ENCODE data around the gene AKR7A2. TPM values are rescaled to one million over a fixed set of nuclear protein-coding genes. Genes with fewer than 3 reads are reported as not detected.

Gene AKR7A2
- total RNA-seq, 4 donors from 2014 or later = 45.4 to 80.2 (median 60.2) TPM

DNA sequence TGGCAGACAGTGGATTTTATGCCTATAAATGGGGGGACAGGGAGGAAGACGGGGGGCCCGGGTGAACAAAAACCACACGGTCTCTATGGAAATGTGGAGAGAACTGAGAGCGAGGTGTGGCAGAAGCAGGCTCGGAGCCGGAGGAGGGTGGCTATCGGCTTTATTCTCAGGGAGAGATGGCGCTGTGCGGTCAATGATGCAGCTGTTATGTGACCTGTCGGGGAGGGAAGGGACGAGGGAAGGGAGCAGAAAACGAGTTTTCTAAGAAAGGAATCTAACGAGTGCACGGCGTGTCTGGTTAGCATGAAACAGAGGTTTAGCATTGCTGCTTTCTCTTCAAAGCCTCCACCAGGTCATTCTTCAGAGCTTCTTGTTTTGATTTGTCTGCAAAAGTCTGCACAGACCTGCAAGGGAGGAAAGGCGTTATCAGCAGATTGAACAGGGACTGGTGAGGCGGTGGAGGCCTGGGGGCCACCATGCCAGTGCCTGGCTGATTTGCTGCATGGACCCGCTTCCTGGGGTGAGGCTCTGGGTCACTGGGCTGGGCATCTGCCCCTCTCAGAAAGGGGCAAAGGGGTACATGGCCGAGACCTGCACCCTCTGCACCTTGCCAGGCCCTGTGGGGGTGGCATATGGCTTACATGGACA is 27.4 kb upstream of the AKR7A2 start:
- no peak for DNase-seq
- no peaks in the 10 kb centered on the region for H3K27me3 ChIP-seq
- no peak overlapping the region for H3K4me3 ChIP-seq
- peaks cover 0 to 45% of the 10 kb centered on the region in 2 donors for H3K36me3 ChIP-seq
- H3K4me1 ChIP-seq = no peaks in the 10 kb centered on the region
- intact Hi-C loops (cut with DNase I; ENCODE audit: low total_unique reads) (no loop called here), in situ Hi-C loops (cut with MboI; ENCODE audit: low sequenced_read_pairs in 4 of 4) (no loop called here)
- H3K27ac ChIP-seq = no peak overlapping the region
- TF ChIP-seq POLR2A (IDR thresholded peaks at IDR 0.05) = no peak
- TF ChIP-seq, protein P1, sequence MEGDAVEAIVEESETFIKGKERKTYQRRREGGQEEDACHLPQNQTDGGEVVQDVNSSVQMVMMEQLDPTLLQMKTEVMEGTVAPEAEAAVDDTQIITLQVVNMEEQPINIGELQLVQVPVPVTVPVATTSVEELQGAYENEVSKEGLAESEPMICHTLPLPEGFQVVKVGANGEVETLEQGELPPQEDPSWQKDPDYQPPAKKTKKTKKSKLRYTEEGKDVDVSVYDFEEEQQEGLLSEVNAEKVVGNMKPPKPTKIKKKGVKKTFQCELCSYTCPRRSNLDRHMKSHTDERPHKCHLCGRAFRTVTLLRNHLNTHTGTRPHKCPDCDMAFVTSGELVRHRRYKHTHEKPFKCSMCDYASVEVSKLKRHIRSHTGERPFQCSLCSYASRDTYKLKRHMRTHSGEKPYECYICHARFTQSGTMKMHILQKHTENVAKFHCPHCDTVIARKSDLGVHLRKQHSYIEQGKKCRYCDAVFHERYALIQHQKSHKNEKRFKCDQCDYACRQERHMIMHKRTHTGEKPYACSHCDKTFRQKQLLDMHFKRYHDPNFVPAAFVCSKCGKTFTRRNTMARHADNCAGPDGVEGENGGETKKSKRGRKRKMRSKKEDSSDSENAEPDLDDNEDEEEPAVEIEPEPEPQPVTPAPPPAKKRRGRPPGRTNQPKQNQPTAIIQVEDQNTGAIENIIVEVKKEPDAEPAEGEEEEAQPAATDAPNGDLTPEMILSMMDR (IDR thresholded peaks at IDR 0.05 in 4 of 5, conservative IDR thresholded peaks at IDR 0.05 in 1 of 5) = no peak
- ATAC-seq = no peak
- no peaks in the 10 kb centered on the region for H3K9me3 ChIP-seq

DNA sequence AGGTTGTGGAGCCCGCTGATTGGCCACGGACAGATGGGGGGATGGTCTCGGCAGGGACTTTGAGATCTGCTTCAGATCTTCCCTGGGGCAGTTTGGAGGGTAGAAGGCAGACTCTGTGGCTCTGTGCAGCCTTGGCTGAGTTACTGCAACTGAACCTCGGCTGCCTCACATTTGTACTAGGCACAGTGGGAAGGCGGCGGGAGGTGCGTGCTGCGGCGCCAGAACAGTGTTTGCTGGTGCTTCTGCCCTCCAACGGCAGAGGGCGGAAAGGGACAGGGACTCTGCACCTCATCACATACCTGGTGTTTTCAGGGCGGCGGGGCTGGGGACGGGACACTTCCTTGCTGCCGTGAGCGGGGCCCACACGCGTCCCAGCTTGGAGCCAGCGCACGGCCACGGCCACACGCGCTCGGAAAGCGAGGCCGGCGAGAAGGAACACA is 26.4 kb upstream of the AKR7A2 start:
- in situ Hi-C loops (cut with MboI; ENCODE audit: low sequenced_read_pairs in 4 of 4) (no loop called here), intact Hi-C loops (cut with DNase I; ENCODE audit: low total_unique reads) (no loop called here)
- TF ChIP-seq POLR2A (IDR thresholded peaks at IDR 0.05) = no peak
- TF ChIP-seq, protein P1 (IDR thresholded peaks at IDR 0.05 in 4 of 5, conservative IDR thresholded peaks at IDR 0.05 in 1 of 5) = no peak
- Histone ChIP-seq H3K27me3 (no peaks in the 10 kb centered on the region), H3K36me3 (peaks cover 0 to 35% of the 10 kb centered on the region in 2 donors), H3K27ac (no peak overlapping the region), H3K4me1 (no peaks in the 10 kb centered on the region), H3K9me3 (no peaks in the 10 kb centered on the region), H3K4me3 (no peak overlapping the region)
- ATAC-seq (no peak), DNase-seq (no peak)

DNA sequence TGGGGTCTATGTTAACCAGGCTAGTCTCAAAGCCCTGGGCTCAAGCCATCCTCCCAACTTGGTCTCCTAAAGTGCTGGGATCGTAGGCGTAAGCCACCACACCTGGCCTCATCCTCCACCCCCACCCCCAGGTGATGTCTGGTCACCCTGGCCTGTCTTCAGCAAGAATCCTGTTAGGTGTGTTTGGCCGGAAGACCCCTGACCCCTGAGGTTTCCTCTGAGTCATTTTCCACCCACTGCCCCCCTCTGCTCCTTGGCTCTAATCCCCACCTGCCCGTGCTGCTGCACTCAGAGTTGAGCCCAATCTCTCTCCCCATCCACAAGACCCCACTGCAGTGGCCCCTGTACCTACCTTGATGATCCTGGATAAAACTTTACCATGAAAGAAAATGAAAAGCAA is 25.3 kb upstream of the AKR7A2 start:
- no peak overlapping the region for H3K27ac ChIP-seq
- H3K4me1 ChIP-seq = no peaks in the 10 kb centered on the region
- ATAC-seq (no peak), DNase-seq (no peak)
- in situ Hi-C loops (cut with MboI; ENCODE audit: low sequenced_read_pairs in 4 of 4) (no loop called here), intact Hi-C loops (cut with DNase I; ENCODE audit: low total_unique reads) (no loop called here)
- TF ChIP-seq, protein P1 (IDR thresholded peaks at IDR 0.05 in 4 of 5, conservative IDR thresholded peaks at IDR 0.05 in 1 of 5) = no peak
- no peak for TF ChIP-seq POLR2A (IDR thresholded peaks at IDR 0.05)
- H3K36me3 ChIP-seq = peaks cover 0 to 30% of the 10 kb centered on the region in 2 donors
- no peaks in the 10 kb centered on the region for H3K27me3 ChIP-seq
- H3K4me3 ChIP-seq = no peak overlapping the region
- H3K9me3 ChIP-seq = no peaks in the 10 kb centered on the region

DNA sequence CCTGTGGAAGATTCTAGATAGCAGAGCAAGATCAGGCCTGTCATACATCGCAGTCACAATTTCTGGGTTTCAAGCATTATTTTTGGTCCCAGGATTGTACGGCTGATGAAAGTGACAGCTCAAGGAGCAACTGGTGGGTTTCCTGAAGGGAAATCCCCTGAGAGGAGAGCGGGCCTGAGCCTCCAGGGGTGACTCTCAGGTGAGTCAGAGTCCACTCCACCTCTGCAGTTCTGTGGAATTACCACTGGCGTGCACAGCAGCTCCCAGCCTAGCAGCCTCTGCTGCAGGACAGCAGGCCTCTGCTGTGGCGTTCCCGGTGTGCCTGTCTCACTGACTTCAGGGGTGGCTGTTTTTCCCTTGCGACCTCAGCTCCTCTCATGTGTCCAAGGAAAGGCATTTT is 24.6 kb upstream of the AKR7A2 start:
- TF ChIP-seq, protein P1 (IDR thresholded peaks at IDR 0.05 in 4 of 5, conservative IDR thresholded peaks at IDR 0.05 in 1 of 5) = no peak
- no peak for TF ChIP-seq POLR2A (IDR thresholded peaks at IDR 0.05)
- intact Hi-C loops (cut with DNase I; ENCODE audit: low total_unique reads) (loop anchor here (1.0 kb wide), 1 partner anchor 20 kb away; no protein-coding TSS in a partner anchor), in situ Hi-C loops (cut with MboI; ENCODE audit: low sequenced_read_pairs in 4 of 4) (no loop called here)
- ATAC-seq (no peak), DNase-seq (no peak)
- Histone ChIP-seq H3K27ac (no peak overlapping the region), H3K27me3 (no peaks in the 10 kb centered on the region), H3K9me3 (no peaks in the 10 kb centered on the region), H3K4me3 (no peak overlapping the region), H3K36me3 (peaks cover 0 to 31% of the 10 kb centered on the region in 2 donors), H3K4me1 (no peaks in the 10 kb centered on the region)

All from gastrocnemius medialis (tissue), 4 donors.